IMR-90 (cell line): Measurements from ENCODE around the gene SCFD2. TPM values are rescaled to one million over a fixed set of nuclear protein-coding genes. Genes with fewer than 3 reads are reported as not detected.

Source experiments
- ATAC-seq: fragments of 200-7000 bp; cut with Tn5 transposase; 2 replicates; pipeline ENCODE4 v1.9.1; 2020; ENCODE audit warnings: low read depth, mild to moderate bottlenecking, moderate library complexity
- BruUV-seq: library from RNA; stranded (reverse); fragments of 400-500 nt; replicated peaks from 2 replicates; lab custom pipeline; 2021; lab: Mats Ljungman, UMichigan
- CTCF ChIA-PET: fragments of 300-600 bp; formaldehyde crosslinking; extraction: SDS; loops from one replicate; lab custom pipeline; 2021; ENCODE audit warnings: antibody characterized with exemption; lab: Yijun Ruan, JAX
- POLR2A ChIA-PET: fragments of 300-600 bp; sonication (Branson Sonifier 250); formaldehyde crosslinking; loops from one replicate; lab custom pipeline; 2022; ENCODE audit warnings: antibody characterized with exemption; ENCODE audit not compliant: unreplicated experiment; lab: Charles Lee
- DNase-seq: peaks from one replicate; pipeline ENCODE4 v3.0.0; 2013
- H2AFZ ChIP-seq: replicated peaks from 2 replicates; pipeline ENCODE3; 2013; ENCODE audit warnings: low read length, mild to moderate bottlenecking; ENCODE audit not compliant: poor library complexity
- H2AK5ac ChIP-seq: 2 replicates; pipeline ENCODE4 v1.6.1; 2013; ENCODE audit warnings: low read depth, low read length, inconsistent platforms
- H2AK9ac ChIP-seq: replicated peaks from 2 replicates; pipeline ENCODE3; 2013; ENCODE audit warnings: mild to moderate bottlenecking, low read depth, low read length, moderate library complexity; ENCODE audit not compliant: poor library complexity
- H2BK120ac ChIP-seq: 2 replicates; pipeline ENCODE4 v1.6.1; 2013; ENCODE audit warnings: low read depth, low read length, inconsistent platforms
- H2BK15ac ChIP-seq: 3 replicates; pipeline ENCODE4 v1.6.1; 2013; ENCODE audit warnings: low read depth, low read length, inconsistent platforms
- H2BK20ac ChIP-seq: 2 replicates; pipeline ENCODE4 v1.6.1; 2013; ENCODE audit warnings: low read depth, mild to moderate bottlenecking, inconsistent platforms, low read length, moderate library complexity
- H2BK5ac ChIP-seq: 2 replicates; pipeline ENCODE4 v1.6.1; 2013; ENCODE audit warnings: mild to moderate bottlenecking, low read depth, low read length, inconsistent platforms; ENCODE audit not compliant: poor library complexity, severe bottlenecking
- H3K14ac ChIP-seq: replicated peaks from 2 replicates; pipeline ENCODE4 v1.6.1; 2013; ENCODE audit warnings: low read depth, low read length, inconsistent platforms
- H3K18ac ChIP-seq: 2 replicates; pipeline ENCODE4 v1.6.1; 2013; ENCODE audit warnings: low read depth, low read length, control low read depth
- H3K23ac ChIP-seq: 2 replicates; pipeline ENCODE4 v1.6.1; 2013; ENCODE audit warnings: low read depth, low read length, inconsistent platforms
- H3K27ac ChIP-seq: 2 replicates; pipeline ENCODE4 v1.5.1; 2013; ENCODE audit warnings: mild to moderate bottlenecking, control low read depth, low read length; ENCODE audit not compliant: insufficient read depth
- H3K27me3 ChIP-seq: 2 replicates; pipeline ENCODE4 v1.6.1; 2013; ENCODE audit warnings: low read length; ENCODE audit not compliant: control insufficient read depth, insufficient read depth
- H3K36me3 ChIP-seq: 2 replicates; pipeline ENCODE4 v1.6.1; 2013; ENCODE audit warnings: low read length, mixed read lengths; ENCODE audit not compliant: control insufficient read depth, insufficient read depth
- H3K4ac ChIP-seq: 2 replicates; pipeline ENCODE4 v1.6.1; 2013; ENCODE audit warnings: low read depth, low read length, inconsistent platforms
- H3K4me1 ChIP-seq: 2 replicates; pipeline ENCODE4 v1.6.1; 2013; ENCODE audit warnings: low read length, mixed read lengths; ENCODE audit not compliant: control insufficient read depth, insufficient read depth
- H3K4me2 ChIP-seq: 2 replicates; pipeline ENCODE4 v1.6.1; 2013; ENCODE audit warnings: low read depth, mild to moderate bottlenecking, control low read depth, low read length, moderate library complexity
- H3K4me3 ChIP-seq: 2 replicates; pipeline ENCODE4 v1.5.1; 2013; ENCODE audit warnings: low read depth, mild to moderate bottlenecking, control low read depth, low read length, moderate library complexity; ENCODE audit not compliant: insufficient read depth
- H3K56ac ChIP-seq: 2 replicates; pipeline ENCODE4 v1.6.1; 2013; ENCODE audit warnings: low read length, inconsistent platforms; ENCODE audit not compliant: insufficient read depth; ENCODE audit errors: extremely low read depth
- H3K79me1 ChIP-seq, 2 experiments: 2 replicates each; pipeline ENCODE4 v1.6.1; 2013; ENCODE audit warnings: low read length in 2 of 2, inconsistent platforms in 1 of 2, low read depth in 1 of 2
- H3K9ac ChIP-seq: 2 replicates; pipeline ENCODE4 v1.6.1; 2013; ENCODE audit warnings: low read depth, low read length, control low read depth
- H3K9me1 ChIP-seq: 2 replicates; pipeline ENCODE4 v1.6.1; 2013; ENCODE audit warnings: low read length, inconsistent platforms; ENCODE audit not compliant: insufficient read depth
- H3K9me3 ChIP-seq: 2 replicates; pipeline ENCODE4 v1.6.1; 2013; ENCODE audit warnings: low read length; ENCODE audit not compliant: control insufficient read depth, insufficient read depth
- H4K20me1 ChIP-seq: 2 replicates; pipeline ENCODE4 v1.6.1; 2013; ENCODE audit warnings: low read length, inconsistent platforms; ENCODE audit not compliant: insufficient read depth
- H4K5ac ChIP-seq: 2 replicates; pipeline ENCODE4 v1.6.1; 2013; ENCODE audit warnings: mild to moderate bottlenecking, low read depth, low read length, control low read depth
- H4K8ac ChIP-seq, 2 experiments: 2 replicates each; pipeline ENCODE4 v1.6.1; 2013; ENCODE audit warnings: low read depth in 2 of 2, low read length in 2 of 2, control low read depth in 1 of 2, inconsistent platforms in 1 of 2
- H4K91ac ChIP-seq: 2 replicates; pipeline ENCODE4 v1.6.1; 2013; ENCODE audit warnings: low read depth, low read length, inconsistent platforms; ENCODE audit not compliant: insufficient read depth
- MAFK ChIP-seq: IDR thresholded peaks from 2 replicates; pipeline ENCODE4 v1.6.1; 2012; ENCODE audit warnings: low read depth, low read length, improper control_type of control experiment
- WGBS, 2 experiments: methylation state at CpG; one replicate each; pipeline versions ENCODE4 v1.1.5 to v1.1.7; 2013; ENCODE audit warnings: missing lambda C conversion rate in 2 of 2; ENCODE audit not compliant: insufficient read length in 1 of 2; ENCODE audit errors: extremely low coverage in 2 of 2; 5-methylcytosine and 5-hydroxymethylcytosine counted together
- dilution Hi-C: fragments of 300-500 bp; cut with HindIII; formaldehyde crosslinking; loops from one replicate; pipeline ENCODE4 v1.14.3; 2018; ENCODE audit warnings: low sequenced_read_pairs; ENCODE audit not compliant: unreplicated experiment
- in situ Hi-C: fragments of 300-500 bp; cut with MboI; formaldehyde crosslinking; loops from 3 replicates; pipeline ENCODE4 v1.14.3; 2019; ENCODE audit warnings: low sequenced_read_pairs, inconsistent platforms, mixed read lengths
- intact Hi-C: fragments of 100-400 bp; cut with micrococcal nuclease; formaldehyde crosslinking; loops from 2 replicates; pipeline ENCODE4 v1.10.0; 2022
- polyA plus RNA-seq, 3 experiments: library from polyadenylated mRNA; depleted of rRNA; stranded (reverse); fragments of >200 nt; gene quantifications; 2 replicates each; pipeline ENCODE4 v1.2.3, GENCODE V29; 2012; ENCODE audit warnings: low replicate concordance in 1 of 3
- total RNA-seq: library from RNA; depleted of rRNA; stranded (reverse); fragments of >200 nt; gene quantifications from 2 replicates; pipeline ENCODE4 v1.2.3, GENCODE V29; 2012
- TF ChIP-seq, protein P1 (sequence below): fragments of 150-350 bp; IDR thresholded peaks from 2 replicates; pipeline ENCODE4 v1.6.1; 2017; ENCODE audit warnings: mild to moderate bottlenecking, antibody characterized with exemption, low read length, low read depth

Gene SCFD2
- total and polyA plus RNA-seq, 2 of the 4 experiments (the other 2 are of a cell fraction), result 18.9 to 62.4 TPM

DNA sequence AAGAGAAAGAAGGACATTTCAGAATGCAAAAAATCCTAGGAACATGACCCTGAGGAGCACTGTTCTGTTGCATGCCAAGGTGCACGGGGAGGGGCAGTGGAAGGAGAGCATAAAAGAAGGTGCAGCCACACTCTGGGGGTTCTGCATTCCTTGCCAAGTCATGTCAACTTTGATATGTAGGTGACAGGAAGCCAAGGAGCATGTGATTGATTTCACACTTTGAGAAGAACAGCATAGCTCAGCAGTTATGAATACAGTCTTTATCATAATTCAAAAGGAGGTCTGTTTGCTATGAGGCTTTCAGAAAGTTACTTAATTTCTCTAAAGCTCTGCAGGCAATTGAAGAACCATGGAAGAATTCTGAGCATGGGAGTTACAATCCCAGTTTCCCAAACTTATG, 50.6 kb downstream of the SCFD2 start:
- peak overlapping the region; percentile 16; the same call in 1 of the 2 replicates for H2BK120ac ChIP-seq
- no peaks in the 10 kb centered on the region for H3K9me3 ChIP-seq
- no peak overlapping the region for H3K27ac ChIP-seq
- peak overlapping the region; percentile 45; the same call in 1 of the 2 replicates for H4K91ac ChIP-seq
- H2BK5ac ChIP-seq, result no peak overlapping the region
- WGBS, 2 experiments, result no CpG with 5 or more reads among the region's 1 CpG
- H3K36me3 ChIP-seq, result peaks cover 1% of the 10 kb centered on the region; the same call in 1 of the 2 replicates
- H3K18ac ChIP-seq, result peak overlapping the region; percentile 50; the same call in 1 of the 2 replicates
- no peak overlapping the region for H2BK15ac ChIP-seq
- CTCF ChIA-PET, result interaction anchor here (0.6 to 0.7 kb wide), 3 partner anchors 14 to 163 kb away, joined by 3 to 5 read pairs (median 3); no protein-coding TSS in a partner anchor
- H4K20me1 ChIP-seq, result no peaks in the 10 kb centered on the region
- BruUV-seq, result no TSS peak
- TF ChIP-seq MAFK, result peak; percentile 57
- TF ChIP-seq, protein P1, sequence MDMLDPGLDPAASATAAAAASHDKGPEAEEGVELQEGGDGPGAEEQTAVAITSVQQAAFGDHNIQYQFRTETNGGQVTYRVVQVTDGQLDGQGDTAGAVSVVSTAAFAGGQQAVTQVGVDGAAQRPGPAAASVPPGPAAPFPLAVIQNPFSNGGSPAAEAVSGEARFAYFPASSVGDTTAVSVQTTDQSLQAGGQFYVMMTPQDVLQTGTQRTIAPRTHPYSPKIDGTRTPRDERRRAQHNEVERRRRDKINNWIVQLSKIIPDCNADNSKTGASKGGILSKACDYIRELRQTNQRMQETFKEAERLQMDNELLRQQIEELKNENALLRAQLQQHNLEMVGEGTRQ, result no peak
- H3K4me2 ChIP-seq, result no peak overlapping the region
- no peak overlapping the region for H3K4me3 ChIP-seq
- peaks cover 5 to 37% of the 10 kb centered on the region in 2 experiments for H3K79me1 ChIP-seq
- H3K27me3 ChIP-seq, result no peaks in the 10 kb centered on the region
- no peak overlapping the region for H2AK9ac ChIP-seq
- H4K8ac ChIP-seq, result no peak overlapping the region; a peak in 1 of 4 replicates
- H2AFZ ChIP-seq, result no peak overlapping the region
- intact Hi-C loops (loop anchor here (10.0 kb wide), 1 partner anchor 1430 kb away; no protein-coding TSS in a partner anchor), in situ Hi-C loops (no loop called here), dilution Hi-C loops (no loop called here)
- H3K14ac ChIP-seq, result no peak overlapping the region
- no peak overlapping the region for H3K56ac ChIP-seq
- H3K9ac ChIP-seq, result no peak overlapping the region
- H2BK20ac ChIP-seq, result peak overlapping the region; percentile 15; the same call in 1 of the 2 replicates
- peaks cover 3% of the 10 kb centered on the region; the same call in 1 of the 2 replicates for H3K9me1 ChIP-seq
- no peak for ATAC-seq
- H2AK5ac ChIP-seq, result peak overlapping the region; percentile 42
- H3K23ac ChIP-seq, result no peak overlapping the region; the same call in 1 of the 2 replicates
- H3K4ac ChIP-seq, result peak overlapping the region; percentile 5; the same call in 1 of the 2 replicates
- H3K4me1 ChIP-seq, result peaks cover 4% of the 10 kb centered on the region; the same call in 1 of the 2 replicates
- POLR2A ChIA-PET, result no interaction called here
- no peak for DNase-seq
- peak overlapping the region; percentile 73 for H4K5ac ChIP-seq
